Mesangial cell (primary cell): Measurements from ENCODE around the gene NUDT14. TPM values are rescaled to one million over a fixed set of nuclear protein-coding genes. Genes with fewer than 3 reads are reported as not detected.

Experiments
- total RNA-seq: library from RNA; depleted of rRNA; stranded (reverse); fragments of >200 nt; gene quantifications from 2 replicates; pipeline ENCODE4 v1.2.3, GENCODE V29; 2015

Gene NUDT14
- 13.2 and 43.9 TPM in 2 replicates for total RNA-seq

DNA sequence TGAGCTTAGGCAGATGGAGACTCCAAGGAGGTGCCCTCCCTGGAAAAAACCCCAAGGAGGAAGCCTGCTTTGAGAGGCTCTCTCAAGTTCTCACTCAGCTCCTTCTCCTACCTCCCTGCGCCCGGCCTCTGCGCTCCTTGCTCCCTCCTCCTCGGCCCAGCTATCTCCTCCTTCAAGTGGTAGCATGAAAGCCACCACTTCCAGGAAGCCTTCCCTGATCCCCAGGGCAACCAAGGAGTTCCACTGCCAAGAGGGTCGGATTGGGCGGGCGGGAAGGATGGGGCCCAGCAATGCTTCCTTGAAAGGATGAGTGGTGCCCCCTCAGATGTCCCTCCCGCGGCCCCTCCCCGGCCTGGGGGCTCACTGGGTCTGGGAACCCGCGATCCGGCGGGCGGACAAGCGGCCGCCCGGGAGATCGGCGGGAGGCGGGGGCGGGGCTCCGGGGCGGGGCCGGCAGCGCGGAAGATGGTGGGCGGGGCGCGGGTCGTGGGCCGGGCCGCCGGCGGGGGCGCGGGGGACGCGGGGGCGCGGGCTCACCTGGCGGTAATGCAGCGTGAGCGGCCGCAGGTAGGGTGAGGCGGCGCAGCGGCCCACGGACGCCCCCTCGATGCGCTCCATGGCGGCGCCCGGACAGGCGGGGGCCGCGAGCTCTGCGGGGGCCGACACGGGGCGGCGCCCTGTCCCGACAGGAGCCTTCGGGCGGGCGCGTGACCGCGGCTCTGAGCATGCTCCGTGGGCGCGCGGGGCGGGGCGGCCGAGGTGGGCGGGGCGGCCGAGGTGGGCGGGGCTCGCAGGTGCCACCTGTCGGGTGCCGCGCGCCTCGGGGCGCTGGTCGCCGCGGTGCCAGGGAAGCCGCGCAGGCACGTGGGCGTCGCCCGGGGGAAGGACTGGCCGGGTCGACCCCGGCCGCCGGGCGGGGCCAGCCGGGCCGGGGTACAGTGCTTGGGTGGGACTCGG lies at the start of gene NUDT14:
Gene NUDT14 (minus strand): TSS at position 721 of the 957 bp plus-strand sequence. CDS start 103 bp downstream, at position 618.

DNA sequence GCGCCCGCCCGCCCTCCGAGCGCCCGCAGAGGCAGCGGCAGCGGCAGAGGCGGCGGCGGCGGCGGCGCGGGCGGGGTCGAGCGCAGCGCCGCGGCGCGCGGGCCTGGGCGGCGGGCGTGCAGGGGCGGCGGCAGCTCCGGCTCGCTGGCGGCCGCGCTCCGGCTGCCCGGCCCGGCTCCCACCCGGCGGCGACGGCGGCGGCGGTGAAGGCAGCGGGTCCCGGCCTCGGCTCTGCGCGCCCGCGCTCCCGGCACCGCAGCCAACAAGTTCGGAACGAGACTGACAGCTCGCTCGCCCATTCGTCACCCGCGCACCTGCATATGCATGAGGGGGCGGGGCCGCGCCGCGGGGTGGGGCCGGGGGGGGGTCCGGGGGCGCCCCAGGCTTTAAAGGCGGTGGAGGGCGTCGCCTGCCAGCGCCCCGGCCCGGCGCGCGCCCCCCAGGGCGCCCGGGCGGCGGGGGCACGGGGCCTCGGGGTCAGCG lies 12.6 kb downstream of the NUDT14 start, which contains the start of gene JAG2:
Gene JAG2 (minus strand): TSS at position 281 of the 483 bp plus-strand sequence. CDS start 356 bp downstream, outside the sequence.

Other genes starting within 250 kb of the NUDT14 start
- gene AHNAK2, start 202.9 kb downstream of the NUDT14 start, total RNA-seq, result 29.8 and 129 TPM in 2 replicates
- gene CLBA1, start 195.5 kb downstream of the NUDT14 start, total RNA-seq, result 3.9 and 20.7 TPM in 2 replicates
- 23.3 and 68.1 TPM in 2 replicates for gene CDCA4, start 160.2 kb downstream of the NUDT14 start, total RNA-seq
- 0.16 and 0.38 TPM in 2 replicates for gene GPR132, start 115.9 kb downstream of the NUDT14 start, total RNA-seq
- 0.65 and 2.4 TPM in 2 replicates for gene JAG2, start 12.5 kb downstream of the NUDT14 start, total RNA-seq
- 41.7 and 53.9 TPM in 2 replicates for gene BTBD6, start 67.2 kb upstream of the NUDT14 start, total RNA-seq
- gene BRF1, start 119.7 kb upstream of the NUDT14 start, total RNA-seq, result 18.3 and 34.5 TPM in 2 replicates
- 60.0 and 105 TPM in 2 replicates for gene PACS2, start 133.4 kb upstream of the NUDT14 start, total RNA-seq
- 0.13 and 0.16 TPM in 2 replicates for gene TEX22, start 217.2 kb upstream of the NUDT14 start, total RNA-seq
- gene MTA1, start 238.5 kb upstream of the NUDT14 start, total RNA-seq, result 66.6 and 77.6 TPM in 2 replicates